OCI-LY7 (cell line): ENCODE data around the gene GRP. TPM values are rescaled to one million over a fixed set of nuclear protein-coding genes. Genes with fewer than 3 reads are reported as not detected.

Experiments
- Bru-seq: library from RNA; stranded (reverse); fragments of 400-500 nt; gene quantifications from one replicate; lab custom pipeline; 2021; lab: Mats Ljungman, UMichigan
- BruChase-seq, 2 experiments: library from RNA; stranded (reverse); fragments of 400-500 nt; gene quantifications; one replicate each; lab custom pipeline; 2021; lab: Mats Ljungman, UMichigan
- BruUV-seq: library from RNA; stranded (reverse); fragments of 400-500 nt; replicated peaks from 2 replicates; lab custom pipeline; 2021; lab: Mats Ljungman, UMichigan
- CTCF ChIA-PET: fragments of 300-600 bp; sonication (Branson Sonifier 250); formaldehyde crosslinking; loops from one replicate; lab custom pipeline; 2022; ENCODE audit warnings: antibody characterized with exemption; ENCODE audit not compliant: unreplicated experiment; lab: Charles Lee
- POLR2A ChIA-PET: fragments of 300-600 bp; sonication (Branson Sonifier 250); formaldehyde crosslinking; loops from one replicate; lab custom pipeline; 2022; ENCODE audit warnings: antibody characterized with exemption; lab: Charles Lee
- DNase-seq: peaks from one replicate; pipeline ENCODE4 v3.0.0-alpha.2; 2015; ENCODE audit warnings: low spot score
- H2AFZ ChIP-seq: fragments of 200-600 bp; sonication (generic), shearing (Covaris generic); 2 replicates; pipeline ENCODE4 v1.6.1; 2014; ENCODE audit warnings: mild to moderate bottlenecking, antibody characterized with exemption, low read length, moderate library complexity
- H3K27ac ChIP-seq: fragments of 200-600 bp; sonication (generic); 2 replicates; pipeline ENCODE4 v1.5.1; 2014; ENCODE audit warnings: mixed run types, low read depth, mild to moderate bottlenecking, moderate library complexity, low read length, inconsistent platforms; ENCODE audit not compliant: poor library complexity, severe bottlenecking
- H3K36me3 ChIP-seq: fragments of 200-600 bp; sonication (generic); 2 replicates; pipeline ENCODE4 v1.6.1; 2014; ENCODE audit warnings: mild to moderate bottlenecking, antibody characterized with exemption, low read length, moderate library complexity, mixed read lengths; ENCODE audit not compliant: insufficient read depth
- H3K4me1 ChIP-seq: fragments of 200-600 bp; sonication (generic); 2 replicates; pipeline ENCODE4 v1.5.1; 2014; ENCODE audit warnings: mild to moderate bottlenecking, low read length; ENCODE audit not compliant: insufficient read depth, poor library complexity, severe bottlenecking
- H3K4me2 ChIP-seq: fragments of 200-600 bp; sonication (generic); 2 replicates; pipeline ENCODE4 v1.6.1; 2014; ENCODE audit warnings: mild to moderate bottlenecking, low read length
- H3K4me3 ChIP-seq: fragments of 200-600 bp; sonication (generic); 2 replicates; pipeline ENCODE4 v1.5.1; 2014; ENCODE audit warnings: mild to moderate bottlenecking, low read depth, low read length; ENCODE audit not compliant: poor library complexity, severe bottlenecking
- H3K79me2 ChIP-seq: fragments of 200-600 bp; sonication (generic); 2 replicates; pipeline ENCODE4 v1.6.1; 2016; ENCODE audit warnings: low read depth, mild to moderate bottlenecking, low read length, moderate library complexity, mixed read lengths; ENCODE audit not compliant: insufficient read depth
- H3K9me2 ChIP-seq: fragments of 200-600 bp; sonication (generic); 2 replicates; pipeline ENCODE4 v1.6.1; 2016; ENCODE audit warnings: mild to moderate bottlenecking, low read length, mixed read lengths; ENCODE audit not compliant: insufficient read depth
- H3K9me3 ChIP-seq: fragments of 200-600 bp; sonication (generic); 2 replicates; pipeline ENCODE4 v1.6.1; 2014; ENCODE audit warnings: mild to moderate bottlenecking, mixed run types, low read length, mixed read lengths
- H4K20me1 ChIP-seq: fragments of 200-600 bp; sonication (generic); 2 replicates; pipeline ENCODE4 v1.6.1; 2014; ENCODE audit warnings: mild to moderate bottlenecking, antibody characterized with exemption, low read length, moderate library complexity, mixed read lengths; ENCODE audit not compliant: insufficient read depth
- CTCF ChIP-seq: fragments of 200-600 bp; sonication (generic); conservative IDR thresholded peaks from 2 replicates; pipeline ENCODE4 v1.5.1; 2014; ENCODE audit warnings: mild to moderate bottlenecking, antibody characterized with exemption, low read length, moderate library complexity, mixed read lengths
- EZH2phosphoT487 ChIP-seq: fragments of 200-600 bp; sonication (generic); IDR thresholded peaks from 2 replicates; pipeline ENCODE4 v1.6.1; 2018; ENCODE audit warnings: low read depth, borderline replicate concordance, mild to moderate bottlenecking, mixed run types, antibody characterized with exemption, low read length, moderate library complexity, mixed read lengths
- intact Hi-C: fragments of 100-400 bp; cut with micrococcal nuclease; formaldehyde crosslinking; loops from one replicate; pipeline ENCODE4 v1.10.0; 2022; ENCODE audit not compliant: unreplicated experiment
- long read RNA-seq: library from polyadenylated mRNA; stranded (forward); transcript quantifications from one replicate; pipeline ENCODE4 v2.0.0, GENCODE V29; 2022
- total RNA-seq, 2 experiments: library from RNA; depleted of rRNA in 1 of 2; stranded (reverse); fragments of >200 nt in 1 of 2; shearing (Covaris generic) in 1 of 2; gene quantifications; 2 replicates each; pipeline ENCODE4 v1.2.3, GENCODE V29; 2014 to 2022

GRP gene
- not detected in 2 replicates for total RNA-seq (2014; rRNA removed; shearing (Covaris generic))
- total RNA-seq (2022), result not detected in 2 replicates
- not detected for Bru-seq, nascent RNA
- BruChase-seq, experiment 1, labeled RNA remaining after a 6-hour chase, result not detected
- not detected for BruChase-seq, experiment 2, labeled RNA remaining after a 2-hour chase
- long read RNA-seq, result 0 reads

- intact Hi-C loops, result no loop called here
- POLR2A ChIA-PET, result no interaction called here
- no TSS peak for BruUV-seq
Measured at GRCh38 chr18:59219672-59220163, at the start of gene GRP. Gene GRP (plus strand): TSS chr18:59220158. CDS start chr18:59220266, 108 bp downstream.

GRCh38 chr18:59172664-59173249 is 47.2 kb upstream of the GRP start:
- Histone ChIP-seq H4K20me1 (no peaks in the 10 kb centered on the region), H3K4me1 (no peaks in the 10 kb centered on the region), H3K27ac (no peak overlapping the region), H3K4me2 (no peak overlapping the region), H3K36me3 (no peaks in the 10 kb centered on the region), H3K4me3 (no peak overlapping the region), H3K79me2 (no peaks in the 10 kb centered on the region), H3K9me3 (no peaks in the 10 kb centered on the region), H2AFZ (no peak overlapping the region), H3K9me2 (no peaks in the 10 kb centered on the region)
- ChIA-PET CTCF (no interaction called here), POLR2A (no interaction called here)
- no peak for TF ChIP-seq CTCF
- no peak for TF ChIP-seq EZH2phosphoT487
- no TSS peak for BruUV-seq
- DNase-seq, result no peak
- intact Hi-C loops, result no loop called here

More at GRCh38 chr18:59219672-59220163, at the start of gene GRP:
- no peak within 1 kb of the TSS for H3K4me2 ChIP-seq
- H2AFZ ChIP-seq, result no peak within 1 kb of the TSS
- H3K4me3 ChIP-seq, result no peak within 1 kb of the TSS
- no peaks in the 10 kb centered on the region for H3K36me3 ChIP-seq
- H4K20me1 ChIP-seq, result no peaks in the 10 kb centered on the region
- H3K4me1 ChIP-seq, result no peaks in the 10 kb centered on the region
- no peak within 1 kb of the TSS for H3K27ac ChIP-seq
- DNase-seq, result no peak
- H3K79me2 ChIP-seq, result no peaks in the 10 kb centered on the region
- CTCF ChIA-PET, result no interaction called here
- H3K9me3 ChIP-seq, result no peaks in the 10 kb centered on the region
- no peak for TF ChIP-seq CTCF
- no peak for TF ChIP-seq EZH2phosphoT487
- no peaks in the 10 kb centered on the region for H3K9me2 ChIP-seq

DNA sequence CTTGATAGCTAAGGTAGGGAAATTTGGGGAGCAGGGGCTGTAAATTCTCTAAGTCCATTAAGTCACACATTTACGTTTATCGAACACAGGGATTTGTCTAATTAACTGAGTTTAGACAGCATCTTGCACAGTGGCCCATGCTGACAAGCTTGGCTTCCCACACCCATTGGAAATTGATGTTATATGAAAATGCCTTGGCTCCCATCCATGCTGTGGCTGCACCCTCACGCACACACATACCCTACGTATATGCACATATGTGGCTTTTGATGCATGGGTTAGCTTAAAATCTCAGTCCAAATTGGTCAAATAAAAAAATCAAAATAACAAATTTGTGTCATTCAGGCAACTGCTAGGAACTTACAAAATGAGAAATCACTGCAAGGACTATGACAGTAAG is 42.5 kb upstream of the GRP start:
- H3K9me2 ChIP-seq, result no peaks in the 10 kb centered on the region
- intact Hi-C loops, result no loop called here
- DNase-seq, result no peak
- no peaks in the 10 kb centered on the region for H3K36me3 ChIP-seq
- no peaks in the 10 kb centered on the region for H3K9me3 ChIP-seq
- H2AFZ ChIP-seq, result no peak overlapping the region
- H3K27ac ChIP-seq, result no peak overlapping the region
- no peaks in the 10 kb centered on the region for H4K20me1 ChIP-seq
- BruUV-seq, result no TSS peak
- H3K4me2 ChIP-seq, result no peak overlapping the region
- H3K4me3 ChIP-seq, result no peak overlapping the region
- TF ChIP-seq EZH2phosphoT487 (no peak), CTCF (no peak)
- H3K79me2 ChIP-seq, result no peaks in the 10 kb centered on the region
- CTCF ChIA-PET, result no interaction called here
- H3K4me1 ChIP-seq, result no peaks in the 10 kb centered on the region
- POLR2A ChIA-PET, result interaction anchor here (0.6 kb wide), 1 partner anchor 50 kb away, joined by 3 read pairs; no protein-coding TSS in a partner anchor
